ENCODE results near the gene PRR30.
"Not testable (repeated sequence)": the region's sequence is repeated elsewhere in the genome, so short reads cannot be mapped to it uniquely, and the experiment has no call there.

PRR30 gene

DNA sequence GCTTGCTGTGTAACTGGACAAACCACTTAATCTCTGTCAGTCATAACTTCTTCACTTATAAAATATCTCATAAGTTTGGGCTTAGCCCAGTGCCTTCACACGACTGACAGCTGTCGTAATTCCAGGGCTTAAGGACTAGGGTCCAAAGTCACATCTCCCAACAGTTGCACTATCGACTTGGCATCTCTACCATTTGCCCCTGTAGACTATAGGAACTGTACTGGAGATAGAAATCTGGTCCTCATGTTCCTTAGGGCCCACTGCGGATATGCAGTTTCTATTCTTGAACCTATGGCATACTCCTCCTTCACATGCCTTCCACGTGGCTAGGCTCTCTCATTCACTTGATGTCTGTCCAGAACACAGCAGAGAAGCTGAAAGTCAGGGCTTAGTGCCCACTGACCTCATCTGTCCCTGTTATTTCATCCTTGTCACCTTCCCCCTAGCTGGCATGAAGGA is 12.9 kb downstream of the PRR30 start:
- no peak for DNase-seq
- Mint-ChIP-seq H3K4me1 (peaks cover 6% of the 10 kb centered on the region), H3K36me3 (ENCODE audit: low read depth) (peaks cover 9% of the 10 kb centered on the region), H3K27me3 (peaks cover 9% of the 10 kb centered on the region), H3K9me3 (no peaks in the 10 kb centered on the region), H3K4me3 (no peak overlapping the region), H3K27ac (no peak overlapping the region)
- no peak for ATAC-seq

GRCh38 chr2:27125104-27125503 is 14.1 kb downstream of the PRR30 start:
- Mint-ChIP-seq H3K27me3 (peaks cover 17% of the 10 kb centered on the region), H3K9me3 (no peaks in the 10 kb centered on the region), H3K27ac (no peak overlapping the region), H3K4me3 (no peak overlapping the region), H3K4me1 (peaks cover 6% of the 10 kb centered on the region), H3K36me3 (ENCODE audit: low read depth) (peaks cover 3% of the 10 kb centered on the region)
- DNase-seq: no peak
- no peak for ATAC-seq

GRCh38 chr2:27123302-27124150 is 15.7 kb downstream of the PRR30 start, which contains the start of gene ABHD1:
TSS of gene ABHD1 (plus strand) at chr2:27123815. CDS start at chr2:27123949, 134 bp downstream.
- Mint-ChIP-seq H3K36me3 (ENCODE audit: low read depth) (no peaks in the 10 kb centered on the region), H3K27ac (no peak within 1 kb of the TSS), H3K27me3 (peaks cover 27% of the 10 kb centered on the region), H3K9me3 (no peaks in the 10 kb centered on the region), H3K4me1 (peaks cover 15% of the 10 kb centered on the region), H3K4me3 (peak within 1 kb of the TSS; percentile 78)
- peak; percentile 71 for ATAC-seq
- peak; percentile 66 for DNase-seq

DNA sequence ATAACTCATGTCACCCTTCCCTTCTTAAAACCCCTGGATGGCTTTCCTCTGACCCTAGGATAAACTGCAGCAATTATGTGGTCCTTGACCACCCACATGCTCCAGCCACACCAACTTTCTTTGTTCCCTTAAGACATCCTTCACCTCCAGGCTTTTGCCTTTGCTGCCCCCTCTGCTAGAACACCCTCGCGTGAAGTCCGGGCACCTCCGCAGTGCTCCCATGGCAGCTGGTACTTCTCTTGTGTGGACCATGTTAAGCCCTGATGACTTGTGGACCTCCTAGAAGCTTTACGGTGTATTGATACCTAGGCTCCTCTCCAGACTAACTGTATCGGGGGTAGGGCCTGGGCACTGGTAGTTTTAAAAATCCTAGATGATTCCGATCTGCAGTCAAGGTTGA is 16.4 kb downstream of the PRR30 start:
- Mint-ChIP-seq H3K27ac (no peak overlapping the region), H3K36me3 (ENCODE audit: low read depth) (no peaks in the 10 kb centered on the region), H3K4me1 (peaks cover 18% of the 10 kb centered on the region), H3K27me3 (peaks cover 33% of the 10 kb centered on the region), H3K4me3 (peak overlapping the region; percentile 78), H3K9me3 (no peaks in the 10 kb centered on the region)
- ATAC-seq (no peak), DNase-seq (no peak)

- no peak for DNase-seq
- Mint-ChIP-seq H3K27ac (no peak overlapping the region), H3K27me3 (peaks cover 38% of the 10 kb centered on the region), H3K36me3 (ENCODE audit: low read depth) (no peaks in the 10 kb centered on the region), H3K4me3 (no peak overlapping the region), H3K9me3 (no peaks in the 10 kb centered on the region), H3K4me1 (peaks cover 18% of the 10 kb centered on the region)
- no peak for ATAC-seq
Measured at GRCh38 chr2:27121906-27122305, 17.3 kb downstream of the PRR30 start.

DNA sequence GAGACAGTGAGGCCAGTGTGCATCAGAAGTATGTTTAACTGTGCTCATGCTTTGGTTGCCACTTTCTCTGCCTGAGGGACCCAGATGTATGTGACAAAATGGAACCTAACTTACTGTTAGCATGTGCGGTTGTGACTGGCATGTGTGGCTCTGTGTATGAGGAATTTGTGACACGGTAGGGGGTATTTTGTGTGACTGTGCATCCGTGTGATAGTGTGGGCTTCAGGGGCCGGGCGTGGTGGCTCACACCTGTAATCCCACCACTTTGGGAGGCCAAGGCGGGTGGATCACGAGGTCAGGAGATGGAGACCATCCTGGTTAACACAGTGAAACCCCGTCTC is 19.9 kb downstream of the PRR30 start:
- peaks cover 40% of the 10 kb centered on the region for H3K27me3 Mint-ChIP-seq
- peak overlapping the region; percentile 71 for H3K27ac Mint-ChIP-seq
- not testable (repeated sequence) for ATAC-seq; H3K36me3 Mint-ChIP-seq (ENCODE audit: low read depth); H3K9me3 Mint-ChIP-seq; DNase-seq
- peaks cover 18% of the 10 kb centered on the region for H3K4me1 Mint-ChIP-seq
- peak overlapping the region; percentile 72 for H3K4me3 Mint-ChIP-seq

- DNase-seq (peak; percentile 20), ATAC-seq (no peak)
- Mint-ChIP-seq H3K27ac (peak within 1 kb of the TSS; percentile 71), H3K4me3 (peak within 1 kb of the TSS; percentile 72), H3K4me1 (peaks cover 18% of the 10 kb centered on the region), H3K36me3 (ENCODE audit: low read depth) (no peaks in the 10 kb centered on the region), H3K9me3 (no peaks in the 10 kb centered on the region), H3K27me3 (peaks cover 40% of the 10 kb centered on the region)
Measured at GRCh38 chr2:27118525-27119329, 20.5 kb downstream of the PRR30 start, which contains the start of gene CGREF1. TSS of gene CGREF1 (minus strand) at chr2:27119128. CDS start at chr2:27104366, 14,762 bp downstream.

DNA sequence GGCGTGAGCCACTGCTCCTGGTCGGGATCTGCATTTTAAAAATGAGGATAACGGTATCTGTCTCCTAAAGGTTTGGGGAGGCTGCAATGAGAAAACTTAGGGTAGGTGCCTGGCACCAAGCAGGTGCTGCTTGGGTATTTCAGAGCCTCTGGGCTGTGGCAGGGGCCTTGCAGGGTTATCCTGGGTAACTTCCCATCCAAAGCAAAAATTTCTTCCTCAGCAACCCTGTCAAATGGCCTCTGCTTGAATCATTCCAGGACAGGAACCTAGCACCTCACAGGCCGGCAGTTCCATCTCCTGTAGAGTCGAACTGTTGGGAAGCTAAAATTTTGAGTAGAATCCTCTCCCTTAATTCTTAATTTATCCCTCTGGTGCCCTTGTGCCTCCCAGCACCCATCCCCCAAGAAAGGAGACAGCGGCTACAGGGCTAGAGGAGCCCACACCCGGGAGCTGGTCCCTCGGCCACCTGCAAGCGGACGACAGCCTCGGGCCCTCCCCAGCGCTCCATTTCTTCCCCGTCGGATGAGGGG is 21.1 kb downstream of the PRR30 start:
- H3K27ac Mint-ChIP-seq: no peak overlapping the region
- H3K4me3 Mint-ChIP-seq: peak overlapping the region; percentile 57
- no peak for DNase-seq
- ATAC-seq: no peak
- no peaks in the 10 kb centered on the region for H3K9me3 Mint-ChIP-seq
- H3K27me3 Mint-ChIP-seq: peaks cover 40% of the 10 kb centered on the region
- H3K36me3 Mint-ChIP-seq (ENCODE audit: low read depth): no peaks in the 10 kb centered on the region
- peaks cover 14% of the 10 kb centered on the region for H3K4me1 Mint-ChIP-seq

GRCh38 chr2:27115519-27115918 is 23.7 kb downstream of the PRR30 start:
- H3K4me1 Mint-ChIP-seq: peaks cover 12% of the 10 kb centered on the region
- no peak overlapping the region for H3K27ac Mint-ChIP-seq
- no peak overlapping the region for H3K4me3 Mint-ChIP-seq
- DNase-seq (no peak), ATAC-seq (no peak)
- no peaks in the 10 kb centered on the region for H3K9me3 Mint-ChIP-seq
- no peaks in the 10 kb centered on the region for H3K36me3 Mint-ChIP-seq (ENCODE audit: low read depth)
- H3K27me3 Mint-ChIP-seq: peaks cover 27% of the 10 kb centered on the region

- not testable (repeated sequence) for DNase-seq; H3K36me3 Mint-ChIP-seq (ENCODE audit: low read depth); H3K4me1 Mint-ChIP-seq; H3K27ac Mint-ChIP-seq; H3K27me3 Mint-ChIP-seq; H3K9me3 Mint-ChIP-seq; H3K4me3 Mint-ChIP-seq; ATAC-seq
Measured at GRCh38 chr2:27111392-27112078, 27.7 kb downstream of the PRR30 start.

DNA sequence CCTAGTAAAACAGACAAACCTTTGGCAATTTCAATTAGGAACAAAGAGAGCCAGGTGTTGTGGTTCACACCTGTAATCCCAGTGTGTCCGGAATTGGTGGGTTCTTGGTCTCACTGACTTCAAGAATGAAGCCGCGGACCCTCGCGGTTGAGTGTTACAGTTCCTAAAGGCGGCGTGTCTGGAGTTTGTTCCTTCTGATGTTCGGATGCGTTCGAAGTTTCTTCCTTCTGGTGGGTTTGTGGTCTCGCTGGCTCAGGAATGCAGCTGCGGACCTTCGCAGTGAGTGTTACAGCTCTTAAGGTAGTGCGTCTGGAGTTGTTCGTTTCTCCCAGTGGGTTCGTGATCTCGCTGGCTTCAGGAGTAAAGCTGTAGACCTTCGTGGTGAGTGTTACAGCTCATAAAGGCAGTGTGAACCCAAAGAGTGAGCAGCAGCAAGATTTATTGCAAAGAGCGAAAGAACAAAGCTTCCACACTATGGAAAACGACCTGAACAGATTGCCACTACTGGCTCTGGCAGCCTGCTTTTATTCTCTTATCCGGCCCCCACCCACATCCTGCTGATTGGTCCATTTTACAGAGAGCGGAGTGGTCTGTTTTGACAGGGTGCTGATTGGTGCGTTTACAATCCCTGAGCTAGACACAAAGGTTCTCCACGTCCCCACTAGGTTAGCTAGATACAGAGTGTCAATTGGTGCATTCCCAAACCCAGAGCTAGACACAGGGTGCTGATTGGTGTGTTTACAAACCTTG is 28.4 kb downstream of the PRR30 start:
- ATAC-seq; H3K36me3 Mint-ChIP-seq (ENCODE audit: low read depth); H3K4me3 Mint-ChIP-seq; H3K9me3 Mint-ChIP-seq; H3K4me1 Mint-ChIP-seq; H3K27me3 Mint-ChIP-seq; H3K27ac Mint-ChIP-seq; DNase-seq: not testable (repeated sequence)

GRCh38 chr2:27109083-27109482 is 30.1 kb downstream of the PRR30 start:
- H3K36me3 Mint-ChIP-seq (ENCODE audit: low read depth): no peaks in the 10 kb centered on the region
- DNase-seq: no peak
- ATAC-seq: no peak

DNA sequence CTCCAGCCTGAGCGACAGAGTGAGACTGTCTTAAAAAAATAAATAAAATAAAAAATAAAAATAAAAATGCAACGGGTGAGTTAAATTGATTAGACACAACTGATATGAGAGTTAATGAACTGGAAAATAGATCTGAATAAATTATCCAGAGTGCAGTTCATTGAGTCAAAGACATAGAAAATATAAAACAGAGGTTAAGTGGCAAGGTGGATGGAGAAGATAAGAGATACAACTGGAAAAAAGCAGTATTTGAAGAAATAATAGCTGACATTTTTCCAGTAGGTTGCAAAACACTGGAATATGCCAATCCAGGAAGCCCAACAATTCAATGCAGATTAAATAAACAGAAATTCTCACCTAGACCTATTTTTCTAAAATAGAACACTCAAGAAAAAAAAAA is 31.0 kb downstream of the PRR30 start:
- Mint-ChIP-seq H3K36me3 (ENCODE audit: low read depth) (no peaks in the 10 kb centered on the region), H3K27ac (no peak overlapping the region), H3K4me3 (no peak overlapping the region), H3K27me3 (peaks cover 6% of the 10 kb centered on the region), H3K4me1 (no peaks in the 10 kb centered on the region), H3K9me3 (no peaks in the 10 kb centered on the region)
- ATAC-seq (no peak), DNase-seq (no peak)

More at GRCh38 chr2:27109083-27109482, 30.1 kb downstream of the PRR30 start:
- Mint-ChIP-seq H3K27me3 (peaks cover 4% of the 10 kb centered on the region), H3K27ac (no peak overlapping the region), H3K9me3 (no peaks in the 10 kb centered on the region), H3K4me1 (no peaks in the 10 kb centered on the region), H3K4me3 (no peak overlapping the region)

GRCh38 chr2:27105981-27106380 is 33.2 kb downstream of the PRR30 start:
- DNase-seq (no peak), ATAC-seq (no peak)
- Mint-ChIP-seq H3K9me3 (no peaks in the 10 kb centered on the region), H3K27me3 (peaks cover 6% of the 10 kb centered on the region), H3K27ac (no peak overlapping the region), H3K4me3 (no peak overlapping the region), H3K4me1 (no peaks in the 10 kb centered on the region), H3K36me3 (ENCODE audit: low read depth) (no peaks in the 10 kb centered on the region)

Data from activated naive CD8-positive, alpha-beta T cell treated with anti-CD3 and anti-CD28 coated beads, Interleukin-2, amount 50 U/mL, for 24 hours (primary cell).